SK-N-MC (cell line): ENCODE results near the gene C1QTNF9B.

Source experiments
- EZH2 ChIP-seq: fragments of 200-600 bp; sonication (generic); IDR thresholded peaks from one replicate; pipeline ENCODE4 v1.6.1; 2017; ENCODE audit warnings: antibody characterized with exemption
- POLR2AphosphoS5 ChIP-seq: IDR thresholded peaks from 2 replicates; pipeline ENCODE4 v1.6.1; 2012; ENCODE audit warnings: mild to moderate bottlenecking, low read depth, low read length, borderline replicate concordance

GRCh38 chr13:23888658-23889614, 8.4 kb downstream of the C1QTNF9B start, which contains the start of gene MIPEP:
- TF ChIP-seq EZH2 (no peak), POLR2AphosphoS5 (peak; percentile 77)
